Stimulated activated CD4-positive, alpha-beta T cell treated with anti-CD3 and anti-CD28 coated beads, Interleukin-15, amount 100 ng/mL, for 24 hours (primary cell): Measurements from ENCODE around the gene PRAMEF9.
"Not testable (repeated sequence)": the region's sequence is repeated elsewhere in the genome, so short reads cannot be mapped to it uniquely, and the experiment has no call there.

Experiments
- DNase-seq: peaks from one replicate; pipeline ENCODE4 v3.0.0-alpha.2; 2020

Gene PRAMEF9

DNA sequence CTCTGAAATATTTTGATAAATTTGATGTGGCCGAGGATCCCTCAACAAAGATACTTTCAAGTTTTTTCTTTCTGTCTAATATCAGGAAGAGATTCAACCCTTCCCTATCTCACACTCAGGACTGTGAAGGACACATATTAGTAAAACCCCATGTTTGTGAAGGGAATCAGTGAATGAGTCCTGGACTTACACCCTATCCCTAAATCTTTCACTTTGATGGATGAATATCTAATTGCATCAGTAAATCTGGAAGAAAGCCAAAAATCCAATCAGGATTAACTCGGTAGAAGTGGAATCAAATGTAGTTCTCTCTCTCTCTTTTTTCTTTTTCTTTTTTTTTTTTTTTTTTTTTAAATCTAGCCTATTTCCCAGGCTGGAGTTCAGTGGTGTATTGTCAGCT, at the start of gene PRAMEF9:
PRAMEF9 (plus strand) TSS at position 301 of the 400 bp plus-strand sequence. CDS start 3,433 bp downstream, outside the sequence.
- not testable (repeated sequence) for DNase-seq

GRCh38 chr1:13155909-13156308, 15.7 kb upstream of the PRAMEF9 start, which contains the start of gene PRAMEF26:
Gene PRAMEF26, minus strand, starts transcription at chr1:13156009. Its CDS starts 2,914 bp downstream, at chr1:13153095.
- not testable (repeated sequence) for DNase-seq

DNA sequence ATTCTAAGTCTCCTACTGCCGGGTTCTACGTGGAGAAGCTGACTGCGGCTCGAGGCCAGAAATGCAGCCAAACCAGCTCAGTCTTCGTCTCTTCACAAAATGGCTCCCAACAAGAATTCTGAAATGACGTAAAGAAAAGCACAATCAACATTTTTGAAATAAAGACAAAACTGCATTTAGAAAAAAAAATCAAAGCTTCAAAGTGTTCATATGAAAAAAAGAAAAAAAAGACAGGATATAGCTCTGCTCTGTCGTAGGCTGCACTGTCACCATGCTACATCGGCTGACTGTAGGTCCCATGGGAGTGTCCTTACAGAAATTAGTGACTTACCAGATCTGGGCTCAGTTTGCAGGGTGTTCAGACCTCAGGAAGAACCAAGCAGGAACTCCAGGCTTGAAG, 6.1 kb upstream of the PRAMEF9 start, which contains the start of gene HNRNPCL4:
HNRNPCL4 (minus strand) TSS at position 101 of the 400 bp plus-strand sequence. CDS start 164 bp downstream, outside the sequence.
- not testable (repeated sequence) for DNase-seq

GRCh38 chr1:13201309-13201708, 29.7 kb downstream of the PRAMEF9 start, which contains the start of gene PRAMEF13:
Gene PRAMEF13, minus strand, starts transcription at chr1:13201409. Its CDS starts 1,820 bp downstream, at chr1:13199589.
- DNase-seq: not testable (repeated sequence)

GRCh38 chr1:13208712-13209111, 37.1 kb downstream of the PRAMEF9 start:
- not testable (repeated sequence) for DNase-seq

GRCh38 chr1:13216619-13217018, 45.0 kb downstream of the PRAMEF9 start:
- not testable (repeated sequence) for DNase-seq

DNA sequence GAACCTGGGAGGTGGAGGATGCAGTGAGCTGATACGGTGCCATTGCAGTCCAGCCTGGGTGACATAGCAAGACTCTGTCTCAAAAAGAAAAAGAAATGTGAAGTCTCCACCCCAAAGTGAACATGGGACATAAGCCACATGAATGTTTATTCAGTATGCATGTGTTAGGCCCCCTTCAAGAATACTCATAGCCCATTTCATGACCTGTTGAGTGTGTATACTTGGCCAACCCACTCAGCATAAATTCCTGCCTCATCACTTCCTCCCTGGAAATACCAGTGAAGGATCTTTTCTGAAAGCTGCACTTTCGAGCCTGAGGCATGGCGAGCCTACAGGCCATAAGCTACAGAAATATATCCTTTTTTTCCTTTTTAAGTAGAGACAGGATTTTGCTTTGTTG, 47.6 kb downstream of the PRAMEF9 start:
- DNase-seq: not testable (repeated sequence)

GRCh38 chr1:13222788-13223187, 51.1 kb downstream of the PRAMEF9 start:
- DNase-seq: not testable (repeated sequence)

GRCh38 chr1:13224480-13225060, 52.9 kb downstream of the PRAMEF9 start:
- no peak for DNase-seq

DNA sequence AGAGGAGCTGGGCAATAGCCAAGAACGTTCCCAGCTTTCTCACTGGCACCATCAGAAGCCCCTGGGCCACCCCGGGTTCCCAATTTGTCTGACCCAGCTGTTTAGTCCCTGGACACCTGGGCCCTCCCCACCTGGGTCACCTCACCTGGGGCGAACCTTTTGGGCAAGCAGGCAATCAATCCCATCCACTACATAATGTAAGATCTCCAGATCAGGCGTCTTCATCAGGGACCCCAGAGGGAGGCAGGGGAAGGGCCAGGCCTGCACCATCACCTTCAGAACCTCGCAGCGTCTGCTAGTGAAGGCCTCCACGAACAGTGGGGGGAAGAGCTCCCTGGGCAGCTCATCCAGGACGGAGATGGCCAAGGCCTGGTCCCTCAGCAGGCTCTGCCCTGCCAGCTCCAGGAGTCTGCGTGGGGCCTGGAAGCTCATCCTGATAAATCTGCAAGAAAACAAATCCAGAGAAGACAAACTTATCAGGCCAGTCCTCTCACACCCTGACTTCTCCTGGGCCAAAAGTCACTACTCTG, 54.1 kb downstream of the PRAMEF9 start, which contains the start of gene PRAMEF18:
PRAMEF18 (minus strand) TSS at position 480 of the 530 bp plus-strand sequence; CDS start at position 432, 48 bp downstream.
- not testable (repeated sequence) for DNase-seq

DNA sequence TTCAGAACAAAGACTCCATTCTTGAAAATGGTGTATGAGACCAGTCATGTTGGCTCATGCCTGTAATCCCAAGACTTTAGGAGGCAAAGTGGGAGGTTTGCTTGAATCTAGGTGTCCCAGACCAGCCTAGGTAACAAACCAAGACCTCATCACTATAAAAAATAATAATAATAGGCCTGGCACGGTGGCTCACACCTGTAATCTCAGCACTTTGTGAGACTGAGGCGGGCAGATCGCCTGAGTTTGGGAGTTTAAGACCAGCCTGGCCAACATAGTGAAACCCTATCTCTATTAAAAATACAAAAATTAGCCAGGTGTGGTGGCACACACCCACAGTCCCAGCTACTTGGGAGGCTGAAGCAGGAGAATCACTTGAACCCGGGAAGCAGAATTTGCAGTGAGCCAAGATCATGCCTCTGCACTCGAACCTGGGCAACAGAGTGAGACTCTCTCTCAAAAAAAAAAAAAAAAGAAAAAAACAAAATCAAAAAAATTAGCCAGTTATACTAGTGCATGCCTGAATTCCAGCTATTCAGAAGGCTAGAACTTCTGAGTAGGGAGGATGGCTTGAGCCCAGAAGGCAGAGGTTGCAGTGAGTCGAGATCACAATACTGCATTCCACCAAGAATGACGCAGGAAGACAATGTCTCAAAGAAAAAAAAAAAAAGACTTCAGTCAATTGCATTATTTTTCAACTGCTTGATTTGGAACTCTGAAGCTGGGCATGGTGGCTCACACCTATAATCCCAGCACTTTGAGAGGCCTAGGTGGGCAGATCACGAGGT, 55.8 kb downstream of the PRAMEF9 start:
- DNase-seq: not testable (repeated sequence)

- peak; percentile 70 for DNase-seq
Observed at GRCh38 chr1:13228343-13228781, 56.7 kb downstream of the PRAMEF9 start.
